HCT116 (cell line): Measurements from ENCODE around the gene IRX2. TPM values are rescaled to one million over a fixed set of nuclear protein-coding genes. Genes with fewer than 3 reads are reported as not detected.

Source experiments
- ATAC-seq: fragments of 200-7000 bp; cut with Tn5 transposase; 2 replicates; pipeline ENCODE4 v1.9.1; 2020; ENCODE audit warnings: mild to moderate bottlenecking, moderate library complexity
- BruUV-seq: library from RNA; stranded (reverse); fragments of 400-500 nt; replicated peaks from 2 replicates; lab custom pipeline; 2021; lab: Mats Ljungman, UMichigan
- CTCF ChIA-PET: fragments of 300-600 bp; sonication (Branson Sonifier 250); formaldehyde crosslinking; loops from one replicate; lab custom pipeline; 2021; ENCODE audit warnings: antibody characterized with exemption; lab: Charles Lee
- POLR2A ChIA-PET: fragments of 300-600, 350-600 bp; sonication (Branson Sonifier 250); formaldehyde crosslinking; loops from one replicate; lab custom pipeline; 2021; ENCODE audit warnings: antibody characterized with exemption; lab: Charles Lee
- RAD21 ChIA-PET, 2 experiments: fragments of 300-600 bp; sonication (Branson Sonifier 250); formaldehyde crosslinking; loops; one replicate each; lab custom pipeline; 2023; ENCODE audit warnings: low total read pairs in 2 of 2; ENCODE audit not compliant: uncharacterized antibody in 2 of 2, unreplicated experiment in 2 of 2, low non-redundant PET in 1 of 2; lab: Charles Lee
- DNase-seq: peaks from one replicate; pipeline ENCODE4 v3.0.0-alpha.2; 2010; ENCODE audit warnings: low read depth, low spot score
- H2AFZ ChIP-seq: fragments of 200-600 bp; shearing (Covaris generic), sonication (generic); 2 replicates; pipeline ENCODE4 v1.6.1; 2017; ENCODE audit warnings: low read depth, mixed run types, mixed read lengths, antibody characterized with exemption, low read length; ENCODE audit not compliant: poor library complexity, severe bottlenecking
- H3K27ac ChIP-seq: 2 replicates; pipeline ENCODE4 v1.5.1; 2012; ENCODE audit warnings: low read depth, low read length
- H3K27me3 ChIP-seq: fragments of 200-600 bp; sonication (generic); 2 replicates; pipeline ENCODE4 v1.6.1; 2016; ENCODE audit warnings: mixed run types, low read length, mixed read lengths; ENCODE audit not compliant: insufficient read depth
- H3K36me3 ChIP-seq, 2 experiments: fragments of 200-500 bp in 1 of 2; fragments of 200-600 bp in 1 of 2; sonication (Bioruptor generic) in 1 of 2; sonication (generic) in 1 of 2; 2 replicates each; pipeline versions ENCODE4 v1.5.1 to v1.6.1; 2014 to 2016; ENCODE audit warnings: low read length in 2 of 2, inconsistent platforms in 1 of 2, mixed read lengths in 1 of 2, mixed run types in 1 of 2; ENCODE audit not compliant: insufficient read depth in 2 of 2, control insufficient read depth in 1 of 2
- H3K4me1 ChIP-seq, 2 experiments: fragments of 200-600 bp in 1 of 2; sonication (generic) in 1 of 2; 2 replicates each; pipeline versions ENCODE4 v1.5.1 to v1.6.1; 2012 to 2017; ENCODE audit warnings: low read length in 2 of 2, inconsistent platforms in 1 of 2, mild to moderate bottlenecking in 1 of 2, mixed read lengths in 1 of 2, mixed run types in 1 of 2, moderate library complexity in 1 of 2; ENCODE audit not compliant: insufficient read depth in 2 of 2, control insufficient read depth in 1 of 2
- H3K4me2 ChIP-seq: fragments of 200-600 bp; sonication (generic); 2 replicates; pipeline ENCODE4 v1.6.1; 2017; ENCODE audit warnings: mixed run types, low read length, mixed read lengths
- H3K4me3 ChIP-seq, 2 experiments: fragments of 200-600 bp in 1 of 2; sonication (generic) in 1 of 2; replicated peaks in 1 of 2; 2 replicates each; pipeline ENCODE4 v1.5.1; 2011 to 2016; ENCODE audit warnings: low read length in 2 of 2, control low read depth in 1 of 2, low read depth in 1 of 2, mild to moderate bottlenecking in 1 of 2, mixed read lengths in 1 of 2, mixed run types in 1 of 2
- H3K79me2 ChIP-seq: fragments of 200-600 bp; sonication (generic); 2 replicates; pipeline ENCODE4 v1.6.1; 2017; ENCODE audit warnings: mild to moderate bottlenecking, mixed run types, low read length, moderate library complexity, mixed read lengths; ENCODE audit not compliant: insufficient read depth
- H3K9ac ChIP-seq: fragments of 200-600 bp; sonication (generic); 2 replicates; pipeline ENCODE4 v1.6.1; 2016; ENCODE audit warnings: low read length, mixed read lengths
- H3K9me2 ChIP-seq: fragments of 200-600 bp; sonication (generic), shearing (Covaris generic); 2 replicates; pipeline ENCODE4 v1.6.1; 2017; ENCODE audit warnings: mixed run types, mild to moderate bottlenecking, moderate library complexity; ENCODE audit not compliant: insufficient read depth
- H3K9me3 ChIP-seq, 2 experiments: fragments of 200-500 bp in 1 of 2; fragments of 200-600 bp in 1 of 2; sonication (Bioruptor generic) in 1 of 2; sonication (generic) in 1 of 2; 2 replicates each; pipeline ENCODE4 v1.6.1; 2014 to 2017; ENCODE audit warnings: low read length in 2 of 2, mixed read lengths in 2 of 2, inconsistent platforms in 1 of 2, low read depth in 1 of 2, mild to moderate bottlenecking in 1 of 2, mixed run types in 1 of 2, moderate library complexity in 1 of 2; ENCODE audit not compliant: control insufficient read depth in 1 of 2, insufficient read depth in 1 of 2
- H4K20me1 ChIP-seq: fragments of 200-600 bp; sonication (generic), shearing (Covaris generic); 2 replicates; pipeline ENCODE4 v1.6.1; 2017; ENCODE audit warnings: mixed run types, mild to moderate bottlenecking, moderate library complexity; ENCODE audit not compliant: insufficient read depth
- CEBPB ChIP-seq: IDR thresholded peaks from 2 replicates; pipeline ENCODE4 v1.6.1; 2012; ENCODE audit warnings: low read depth
- ELF1 ChIP-seq: IDR thresholded peaks from 2 replicates; pipeline ENCODE4 v1.6.1; 2012; ENCODE audit warnings: low read depth, borderline replicate concordance
- EZH2 ChIP-seq: fragments of 200-600 bp; sonication (generic); IDR thresholded peaks from 2 replicates; pipeline ENCODE4 v1.6.1; 2017; ENCODE audit warnings: antibody characterized with exemption, mixed run types
- EZH2phosphoT487 ChIP-seq: fragments of 200-600 bp; IDR thresholded peaks from 2 replicates; pipeline ENCODE4 v1.6.1; 2018; ENCODE audit warnings: antibody characterized with exemption, borderline replicate concordance
- JUND ChIP-seq: IDR thresholded peaks from 2 replicates; pipeline ENCODE4 v1.6.1; 2012
- POLR2A ChIP-seq: IDR thresholded peaks from 2 replicates; pipeline ENCODE4 v1.7.0; 2011; ENCODE audit warnings: borderline replicate concordance; ENCODE audit not compliant: insufficient read depth, insufficient read length; ENCODE audit errors: extremely low read depth
- POLR2AphosphoS5 ChIP-seq: IDR thresholded peaks from 2 replicates; pipeline ENCODE4 v1.6.1; 2011; ENCODE audit warnings: mild to moderate bottlenecking, low read depth, low read length, moderate library complexity
- SIN3A ChIP-seq: IDR thresholded peaks from 2 replicates; pipeline ENCODE4 v1.6.1; 2012; ENCODE audit warnings: low read depth
- SP1 ChIP-seq: IDR thresholded peaks from 2 replicates; pipeline ENCODE4 v1.6.1; 2012; ENCODE audit warnings: low read depth
- SRF ChIP-seq: IDR thresholded peaks from 2 replicates; pipeline ENCODE4 v1.6.1; 2012; ENCODE audit warnings: low read depth
- TCF7L2 ChIP-seq: IDR thresholded peaks from 2 replicates; pipeline ENCODE4 v1.7.0; 2011; ENCODE audit warnings: borderline replicate concordance, inconsistent platforms; ENCODE audit not compliant: insufficient read depth, insufficient read length; ENCODE audit errors: extremely low read depth
- ZBTB33 ChIP-seq: IDR thresholded peaks from 2 replicates; pipeline ENCODE4 v1.6.1; 2011; ENCODE audit warnings: mild to moderate bottlenecking, low read length, moderate library complexity; ENCODE audit not compliant: insufficient replicate concordance; ENCODE audit errors: extremely low read depth
- ZFX ChIP-seq: fragments of 450-650 bp; IDR thresholded peaks from 2 replicates; pipeline ENCODE4 v1.6.1; 2017
- ZNF274 ChIP-seq: fragments of 200-500 bp; sonication (Bioruptor generic); IDR thresholded peaks from 2 replicates; pipeline ENCODE4 v1.6.1; 2014; ENCODE audit warnings: mild to moderate bottlenecking, low read depth, low read length, inconsistent platforms
- intact Hi-C: fragments of 100-400 bp; cut with micrococcal nuclease; formaldehyde crosslinking; loops from 2 replicates; pipeline ENCODE4 v1.10.0; 2022
- total RNA-seq: library from RNA; stranded (reverse); gene quantifications from one replicate; pipeline ENCODE4 v1.2.1, GENCODE V29; 2021; ENCODE audit not compliant: unreplicated experiment
- TF ChIP-seq, protein P1 (sequence below): IDR thresholded peaks from 2 replicates; pipeline ENCODE4 v1.6.1; 2012

The IRX2 gene
- total RNA-seq, 1 experiment from 2014 or later, result not detected

- intact Hi-C loops, result no loop called here
- Histone ChIP-seq H2AFZ (no peak overlapping the region), H3K9me2 (no peaks in the 10 kb centered on the region), H3K27ac (no peak overlapping the region), H4K20me1 (no peaks in the 10 kb centered on the region), H3K36me3 (no peaks in the 10 kb centered on the region), H3K9me3 (peaks cover 0 to 14% of the 10 kb centered on the region in 2 experiments; a peak in 2 of 4 replicates), H3K27me3 (no peaks in the 10 kb centered on the region), H3K9ac (no peak overlapping the region), H3K4me2 (no peak overlapping the region), H3K4me1 (no peaks in the 10 kb centered on the region), H3K79me2 (no peaks in the 10 kb centered on the region), H3K4me3 (no peak overlapping the region)
- TF ChIP-seq EZH2 (no peak), ZFX (no peak), SP1 (no peak), CEBPB (no peak), EZH2phosphoT487 (no peak), ZNF274 (no peak), SRF (no peak), JUND (no peak), POLR2A (no peak), POLR2AphosphoS5 (no peak), ZBTB33 (no peak), ELF1 (no peak), SIN3A (no peak), TCF7L2 (no peak)
- TF ChIP-seq, protein P1, sequence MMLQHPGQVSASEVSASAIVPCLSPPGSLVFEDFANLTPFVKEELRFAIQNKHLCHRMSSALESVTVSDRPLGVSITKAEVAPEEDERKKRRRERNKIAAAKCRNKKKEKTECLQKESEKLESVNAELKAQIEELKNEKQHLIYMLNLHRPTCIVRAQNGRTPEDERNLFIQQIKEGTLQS, result no peak
- DNase-seq (no peak), ATAC-seq (no peak)
- RAD21 ChIA-PET, result no interaction called here
- POLR2A ChIA-PET, result no interaction called here
- CTCF ChIA-PET, result no interaction called here
- BruUV-seq, result no TSS peak
Observed at GRCh38 chr5:2697041-2697440, 54.4 kb downstream of the IRX2 start.
